Measurements from ENCODE around the gene EDIL3. TPM values are rescaled to one million over a fixed set of nuclear protein-coding genes. Genes with fewer than 3 reads are reported as not detected.

The EDIL3 gene
- total and polyA plus RNA-seq, 2 of the 8 experiments (the other 6 are each of a cell fraction or from before 2014, with no cell fraction given) = 14.7 to 47.2 TPM

DNA sequence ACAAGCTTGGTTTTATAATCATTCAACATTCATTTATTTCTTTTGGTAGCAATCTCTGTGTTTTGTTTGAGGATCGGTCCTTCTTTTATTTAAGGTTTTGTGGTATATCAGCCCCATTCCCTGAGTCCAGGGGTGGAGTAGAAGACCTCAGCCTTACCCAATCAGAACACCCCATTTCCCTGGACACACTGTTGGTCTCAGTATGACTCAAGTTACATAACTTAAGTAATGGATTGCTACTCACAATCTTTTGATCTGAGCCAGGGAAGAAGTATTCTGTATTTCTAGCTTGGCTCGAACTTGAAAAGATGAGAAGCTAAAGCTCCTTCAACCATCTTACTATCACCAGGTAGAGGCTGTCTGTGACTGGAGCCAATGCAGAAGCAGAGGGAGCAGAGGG, 488.8 kb downstream of the EDIL3 start (continued):
- TF ChIP-seq HDAC2 (IDR thresholded peaks at IDR 0.05; ENCODE audit: borderline replicate concordance in 1 of 2, low read depth in 2 of 2, low read length in 2 of 2) (no peak), SIX5 (IDR thresholded peaks at IDR 0.05; ENCODE audit: low read depth, low read length) (no peak), GTF2F1 (IDR thresholded peaks at IDR 0.05; ENCODE audit: borderline replicate concordance, low read depth, low read length) (no peak)
- TF ChIP-seq, protein P1, sequence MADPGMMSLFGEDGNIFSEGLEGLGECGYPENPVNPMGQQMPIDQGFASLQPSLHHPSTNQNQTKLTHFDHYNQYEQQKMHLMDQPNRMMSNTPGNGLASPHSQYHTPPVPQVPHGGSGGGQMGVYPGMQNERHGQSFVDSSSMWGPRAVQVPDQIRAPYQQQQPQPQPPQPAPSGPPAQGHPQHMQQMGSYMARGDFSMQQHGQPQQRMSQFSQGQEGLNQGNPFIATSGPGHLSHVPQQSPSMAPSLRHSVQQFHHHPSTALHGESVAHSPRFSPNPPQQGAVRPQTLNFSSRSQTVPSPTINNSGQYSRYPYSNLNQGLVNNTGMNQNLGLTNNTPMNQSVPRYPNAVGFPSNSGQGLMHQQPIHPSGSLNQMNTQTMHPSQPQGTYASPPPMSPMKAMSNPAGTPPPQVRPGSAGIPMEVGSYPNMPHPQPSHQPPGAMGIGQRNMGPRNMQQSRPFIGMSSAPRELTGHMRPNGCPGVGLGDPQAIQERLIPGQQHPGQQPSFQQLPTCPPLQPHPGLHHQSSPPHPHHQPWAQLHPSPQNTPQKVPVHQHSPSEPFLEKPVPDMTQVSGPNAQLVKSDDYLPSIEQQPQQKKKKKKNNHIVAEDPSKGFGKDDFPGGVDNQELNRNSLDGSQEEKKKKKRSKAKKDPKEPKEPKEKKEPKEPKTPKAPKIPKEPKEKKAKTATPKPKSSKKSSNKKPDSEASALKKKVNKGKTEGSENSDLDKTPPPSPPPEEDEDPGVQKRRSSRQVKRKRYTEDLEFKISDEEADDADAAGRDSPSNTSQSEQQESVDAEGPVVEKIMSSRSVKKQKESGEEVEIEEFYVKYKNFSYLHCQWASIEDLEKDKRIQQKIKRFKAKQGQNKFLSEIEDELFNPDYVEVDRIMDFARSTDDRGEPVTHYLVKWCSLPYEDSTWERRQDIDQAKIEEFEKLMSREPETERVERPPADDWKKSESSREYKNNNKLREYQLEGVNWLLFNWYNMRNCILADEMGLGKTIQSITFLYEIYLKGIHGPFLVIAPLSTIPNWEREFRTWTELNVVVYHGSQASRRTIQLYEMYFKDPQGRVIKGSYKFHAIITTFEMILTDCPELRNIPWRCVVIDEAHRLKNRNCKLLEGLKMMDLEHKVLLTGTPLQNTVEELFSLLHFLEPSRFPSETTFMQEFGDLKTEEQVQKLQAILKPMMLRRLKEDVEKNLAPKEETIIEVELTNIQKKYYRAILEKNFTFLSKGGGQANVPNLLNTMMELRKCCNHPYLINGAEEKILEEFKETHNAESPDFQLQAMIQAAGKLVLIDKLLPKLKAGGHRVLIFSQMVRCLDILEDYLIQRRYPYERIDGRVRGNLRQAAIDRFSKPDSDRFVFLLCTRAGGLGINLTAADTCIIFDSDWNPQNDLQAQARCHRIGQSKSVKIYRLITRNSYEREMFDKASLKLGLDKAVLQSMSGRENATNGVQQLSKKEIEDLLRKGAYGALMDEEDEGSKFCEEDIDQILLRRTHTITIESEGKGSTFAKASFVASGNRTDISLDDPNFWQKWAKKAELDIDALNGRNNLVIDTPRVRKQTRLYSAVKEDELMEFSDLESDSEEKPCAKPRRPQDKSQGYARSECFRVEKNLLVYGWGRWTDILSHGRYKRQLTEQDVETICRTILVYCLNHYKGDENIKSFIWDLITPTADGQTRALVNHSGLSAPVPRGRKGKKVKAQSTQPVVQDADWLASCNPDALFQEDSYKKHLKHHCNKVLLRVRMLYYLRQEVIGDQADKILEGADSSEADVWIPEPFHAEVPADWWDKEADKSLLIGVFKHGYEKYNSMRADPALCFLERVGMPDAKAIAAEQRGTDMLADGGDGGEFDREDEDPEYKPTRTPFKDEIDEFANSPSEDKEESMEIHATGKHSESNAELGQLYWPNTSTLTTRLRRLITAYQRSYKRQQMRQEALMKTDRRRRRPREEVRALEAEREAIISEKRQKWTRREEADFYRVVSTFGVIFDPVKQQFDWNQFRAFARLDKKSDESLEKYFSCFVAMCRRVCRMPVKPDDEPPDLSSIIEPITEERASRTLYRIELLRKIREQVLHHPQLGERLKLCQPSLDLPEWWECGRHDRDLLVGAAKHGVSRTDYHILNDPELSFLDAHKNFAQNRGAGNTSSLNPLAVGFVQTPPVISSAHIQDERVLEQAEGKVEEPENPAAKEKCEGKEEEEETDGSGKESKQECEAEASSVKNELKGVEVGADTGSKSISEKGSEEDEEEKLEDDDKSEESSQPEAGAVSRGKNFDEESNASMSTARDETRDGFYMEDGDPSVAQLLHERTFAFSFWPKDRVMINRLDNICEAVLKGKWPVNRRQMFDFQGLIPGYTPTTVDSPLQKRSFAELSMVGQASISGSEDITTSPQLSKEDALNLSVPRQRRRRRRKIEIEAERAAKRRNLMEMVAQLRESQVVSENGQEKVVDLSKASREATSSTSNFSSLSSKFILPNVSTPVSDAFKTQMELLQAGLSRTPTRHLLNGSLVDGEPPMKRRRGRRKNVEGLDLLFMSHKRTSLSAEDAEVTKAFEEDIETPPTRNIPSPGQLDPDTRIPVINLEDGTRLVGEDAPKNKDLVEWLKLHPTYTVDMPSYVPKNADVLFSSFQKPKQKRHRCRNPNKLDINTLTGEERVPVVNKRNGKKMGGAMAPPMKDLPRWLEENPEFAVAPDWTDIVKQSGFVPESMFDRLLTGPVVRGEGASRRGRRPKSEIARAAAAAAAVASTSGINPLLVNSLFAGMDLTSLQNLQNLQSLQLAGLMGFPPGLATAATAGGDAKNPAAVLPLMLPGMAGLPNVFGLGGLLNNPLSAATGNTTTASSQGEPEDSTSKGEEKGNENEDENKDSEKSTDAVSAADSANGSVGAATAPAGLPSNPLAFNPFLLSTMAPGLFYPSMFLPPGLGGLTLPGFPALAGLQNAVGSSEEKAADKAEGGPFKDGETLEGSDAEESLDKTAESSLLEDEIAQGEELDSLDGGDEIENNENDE (IDR thresholded peaks at IDR 0.05; ENCODE audit: insufficient replicate concordance, low read length) = no peak

Measured in H1 (cell line).